Measurements from ENCODE around the gene CHMP4B. TPM values are rescaled to one million over a fixed set of nuclear protein-coding genes. Genes with fewer than 3 reads are reported as not detected.

The CHMP4B gene
- total RNA-seq, 1 donor = 32.0 TPM

DNA sequence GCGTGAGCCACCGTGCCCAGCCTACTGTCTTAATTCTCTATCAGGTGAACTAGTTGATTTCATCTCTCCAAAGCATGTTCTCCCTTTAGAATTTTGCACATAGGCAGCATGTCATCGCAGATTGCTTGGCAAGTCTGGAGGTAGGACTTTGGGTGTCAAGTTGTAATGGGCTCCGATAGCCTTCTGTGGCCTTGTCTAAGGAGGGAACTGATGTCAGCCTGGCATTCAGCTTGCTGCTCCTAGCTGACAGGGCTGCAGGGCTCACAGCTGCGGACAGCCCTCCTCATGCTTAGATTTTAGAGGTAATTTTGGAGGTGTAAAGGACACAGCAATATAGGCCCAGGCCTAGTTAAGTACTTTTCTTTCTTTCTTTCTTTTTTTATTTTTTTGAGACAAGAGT lies 11.3 kb downstream of the CHMP4B start:
- TF ChIP-seq, protein P1, sequence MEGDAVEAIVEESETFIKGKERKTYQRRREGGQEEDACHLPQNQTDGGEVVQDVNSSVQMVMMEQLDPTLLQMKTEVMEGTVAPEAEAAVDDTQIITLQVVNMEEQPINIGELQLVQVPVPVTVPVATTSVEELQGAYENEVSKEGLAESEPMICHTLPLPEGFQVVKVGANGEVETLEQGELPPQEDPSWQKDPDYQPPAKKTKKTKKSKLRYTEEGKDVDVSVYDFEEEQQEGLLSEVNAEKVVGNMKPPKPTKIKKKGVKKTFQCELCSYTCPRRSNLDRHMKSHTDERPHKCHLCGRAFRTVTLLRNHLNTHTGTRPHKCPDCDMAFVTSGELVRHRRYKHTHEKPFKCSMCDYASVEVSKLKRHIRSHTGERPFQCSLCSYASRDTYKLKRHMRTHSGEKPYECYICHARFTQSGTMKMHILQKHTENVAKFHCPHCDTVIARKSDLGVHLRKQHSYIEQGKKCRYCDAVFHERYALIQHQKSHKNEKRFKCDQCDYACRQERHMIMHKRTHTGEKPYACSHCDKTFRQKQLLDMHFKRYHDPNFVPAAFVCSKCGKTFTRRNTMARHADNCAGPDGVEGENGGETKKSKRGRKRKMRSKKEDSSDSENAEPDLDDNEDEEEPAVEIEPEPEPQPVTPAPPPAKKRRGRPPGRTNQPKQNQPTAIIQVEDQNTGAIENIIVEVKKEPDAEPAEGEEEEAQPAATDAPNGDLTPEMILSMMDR (IDR thresholded peaks at IDR 0.05; ENCODE audit: insufficient read depth, low read depth, low read length) = no peak
- H3K4me3 ChIP-seq (ENCODE audit: low read depth, low read length) = no peak overlapping the region
- DNase-seq (ENCODE audit: low read depth) = no peak

DNA sequence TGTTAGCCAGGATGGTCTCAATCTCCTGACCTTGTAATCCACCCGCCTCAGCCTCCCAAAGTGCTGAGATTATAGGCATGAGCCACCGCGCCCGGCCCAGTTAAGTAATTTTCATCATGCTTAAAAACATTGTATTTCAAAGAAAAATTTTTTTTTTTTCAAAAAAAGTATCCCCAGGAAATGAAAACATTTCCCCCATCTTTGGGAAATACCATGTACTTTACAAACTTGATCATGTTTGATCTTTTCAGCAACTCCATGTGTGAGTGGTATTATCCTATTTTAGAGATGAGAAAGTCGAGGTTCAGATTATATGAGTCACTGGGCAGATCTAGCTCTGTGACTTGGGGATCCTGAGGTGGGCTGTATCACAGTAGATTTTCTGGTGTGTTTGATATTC lies 11.8 kb downstream of the CHMP4B start:
- TF ChIP-seq, protein P1 (IDR thresholded peaks at IDR 0.05; ENCODE audit: insufficient read depth, low read depth, low read length) = no peak
- no peak for DNase-seq (ENCODE audit: low read depth)
- no peak overlapping the region for H3K4me3 ChIP-seq (ENCODE audit: low read depth, low read length)

DNA sequence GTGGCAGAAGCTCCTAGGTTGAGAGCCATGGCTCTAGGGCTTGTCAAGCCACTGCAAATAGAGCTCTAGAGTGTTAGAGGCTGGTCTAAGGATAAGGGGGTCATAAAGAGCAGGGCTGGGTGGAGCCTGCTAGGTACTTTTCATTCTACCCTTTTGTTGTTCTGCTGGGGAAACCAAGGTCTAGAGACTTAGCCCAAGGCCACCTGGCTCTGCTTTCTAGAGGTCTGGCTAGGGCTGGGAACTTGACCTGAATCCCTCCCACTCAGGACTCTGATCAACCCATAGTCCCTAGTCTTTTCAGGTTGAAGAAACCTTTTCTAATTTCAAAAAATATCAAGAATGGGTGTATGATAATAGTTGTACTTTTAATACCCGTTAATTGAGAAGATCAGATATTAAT lies 13.7 kb downstream of the CHMP4B start:
- no peak for DNase-seq (ENCODE audit: low read depth)

DNA sequence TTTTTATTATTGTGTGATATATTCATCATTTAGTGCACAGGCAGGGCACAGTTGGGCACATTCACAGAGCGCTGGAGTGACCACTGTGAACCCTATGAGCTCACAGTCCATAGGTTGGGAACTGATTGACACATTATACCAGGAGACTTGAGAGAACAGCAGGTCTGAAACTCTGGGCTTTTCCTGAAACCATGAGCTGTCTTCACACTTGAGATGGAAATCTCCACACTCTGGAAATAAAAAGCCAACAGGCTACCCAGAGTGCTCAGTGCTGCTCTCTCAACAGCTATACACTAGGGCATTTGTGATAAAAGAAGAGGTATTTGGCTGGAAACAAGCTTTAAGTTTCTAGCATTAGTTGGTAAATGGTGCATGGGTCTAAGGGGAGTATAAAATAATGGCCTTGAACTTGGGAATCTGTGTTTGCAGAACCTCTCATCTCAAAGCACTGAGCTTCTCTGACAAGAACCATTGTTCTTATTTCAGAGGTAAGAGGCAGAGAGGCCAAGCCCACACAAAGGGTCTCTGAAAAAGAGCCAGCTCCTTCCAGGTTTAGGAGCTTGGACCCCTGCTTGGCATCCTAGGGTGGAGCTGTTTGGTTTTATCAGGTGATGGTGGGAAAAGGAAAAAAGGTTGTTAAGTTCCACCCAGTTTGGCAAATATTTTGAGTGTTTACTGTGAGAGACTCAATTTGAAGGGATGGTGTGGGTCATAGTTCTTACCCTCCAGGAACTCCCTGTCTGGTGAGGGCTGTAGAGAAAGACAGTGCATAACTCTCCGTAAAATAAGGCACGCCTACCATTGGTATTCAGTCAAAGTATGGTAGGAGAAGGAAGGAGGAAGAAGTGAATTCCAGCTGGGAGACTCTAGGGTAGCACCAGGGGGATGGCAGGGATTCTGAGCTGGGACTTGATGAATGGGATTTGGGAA lies 14.5 kb downstream of the CHMP4B start:
- H3K4me3 ChIP-seq (ENCODE audit: low read depth, low read length) = no peak overlapping the region
- TF ChIP-seq, protein P1 (IDR thresholded peaks at IDR 0.05; ENCODE audit: insufficient read depth, low read depth, low read length) = no peak
- no peak for DNase-seq (ENCODE audit: low read depth)

More for the DNA sequence above, 13.7 kb downstream of the CHMP4B start:
- H3K4me3 ChIP-seq (ENCODE audit: low read depth, low read length) = no peak overlapping the region
- TF ChIP-seq, protein P1 (IDR thresholded peaks at IDR 0.05; ENCODE audit: insufficient read depth, low read depth, low read length) = no peak

DNA sequence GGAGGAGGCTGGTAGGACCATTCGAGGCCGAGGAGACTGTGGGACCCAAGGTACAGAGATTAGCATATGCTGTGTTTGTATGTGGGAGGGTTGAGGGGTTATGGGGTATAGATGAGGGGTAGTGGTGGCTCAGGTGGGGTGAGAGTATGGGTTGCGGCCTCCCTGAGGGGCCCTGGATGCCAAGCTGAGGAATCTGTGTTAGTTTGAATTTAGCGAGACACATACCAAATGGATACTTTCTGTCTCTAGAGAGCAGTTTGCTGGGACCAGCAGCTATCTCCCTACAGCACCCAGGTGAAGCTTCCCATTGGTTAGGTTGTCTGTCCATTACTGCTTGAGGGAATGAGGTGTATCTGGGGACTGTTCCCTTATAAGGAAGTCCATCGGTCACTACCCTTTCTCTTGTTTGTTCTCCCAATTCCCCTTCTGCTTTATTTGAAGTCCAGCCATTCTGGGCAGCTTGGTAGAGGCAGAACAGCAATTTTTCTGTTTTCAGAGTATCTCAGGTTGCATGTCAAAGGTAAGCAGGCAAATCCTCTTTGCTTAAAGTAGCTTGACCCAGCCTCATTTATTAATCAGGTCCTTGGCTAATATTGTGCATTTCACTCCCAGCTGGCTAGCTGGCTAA lies 15.2 kb downstream of the CHMP4B start:
- TF ChIP-seq, protein P1 (IDR thresholded peaks at IDR 0.05; ENCODE audit: insufficient read depth, low read depth, low read length) = no peak
- H3K4me3 ChIP-seq (ENCODE audit: low read depth, low read length) = no peak overlapping the region
- DNase-seq (ENCODE audit: low read depth) = no peak

DNA sequence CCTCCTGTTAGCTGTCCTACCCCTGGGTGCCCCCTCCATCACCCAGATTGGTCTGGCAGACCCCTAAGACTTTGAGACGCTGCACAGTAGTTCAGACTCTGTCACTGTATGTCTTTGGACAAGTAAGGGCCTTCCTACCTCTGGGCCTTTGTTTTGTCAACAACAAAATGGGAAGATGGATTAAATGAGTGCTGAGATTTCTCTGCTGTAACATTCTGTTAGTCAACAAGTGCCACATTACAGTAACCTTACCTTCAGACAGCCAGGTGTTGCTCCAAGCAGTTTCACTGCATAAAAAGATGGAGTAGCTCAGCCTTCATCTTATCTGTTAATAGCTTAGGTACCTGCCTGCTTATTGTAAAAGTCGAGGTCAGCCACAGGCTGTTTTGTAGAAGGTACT lies 16.0 kb downstream of the CHMP4B start:
- H3K4me3 ChIP-seq (ENCODE audit: low read depth, low read length) = no peak overlapping the region
- DNase-seq (ENCODE audit: low read depth) = no peak
- TF ChIP-seq, protein P1 (IDR thresholded peaks at IDR 0.05; ENCODE audit: insufficient read depth, low read depth, low read length) = no peak
